ENCODE measurements around the gene KCNQ1OT1. TPM values are rescaled to one million over a fixed set of nuclear protein-coding genes. Genes with fewer than 3 reads are reported as not detected.

Gene KCNQ1OT1
- total and polyA plus RNA-seq, 2 of the 4 experiments (the other 2 are of a cell fraction), result 0.14 to 2.0 TPM

DNA sequence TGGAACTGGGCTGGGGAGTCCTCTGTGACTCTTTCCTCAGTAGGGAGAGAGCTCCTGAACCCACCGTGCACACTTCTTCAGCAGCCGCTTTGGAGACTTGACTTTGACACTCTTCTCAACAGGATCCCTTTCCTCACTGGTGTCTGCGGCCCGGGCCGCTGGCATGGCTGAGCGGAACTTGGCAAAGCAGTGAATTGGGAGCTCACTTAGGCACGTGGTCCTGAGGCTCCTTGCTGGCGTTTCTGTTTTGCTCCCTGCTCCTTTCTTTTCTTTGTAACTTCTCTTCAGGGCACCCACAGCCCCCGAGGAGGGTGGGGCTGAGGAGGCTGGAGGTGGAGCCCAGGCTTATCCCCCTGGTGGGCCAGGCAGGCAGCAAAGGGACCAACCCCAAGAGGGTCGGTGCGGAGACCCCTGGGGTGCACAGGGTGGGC lies 8.4 kb upstream of the KCNQ1OT1 start:
- Histone ChIP-seq H4K20me1 (ENCODE audit: insufficient read depth, low read length) (no peaks in the 10 kb centered on the region), H3K9ac (ENCODE audit: low read depth, low read length) (no peak overlapping the region), H2BK120ac (ENCODE audit: low read depth, low read length) (no peak overlapping the region), H3K4me2 (ENCODE audit: low read depth, low read length) (no peak overlapping the region), H2BK15ac (ENCODE audit: low read depth, low read length) (no peak overlapping the region), H3K4me1 (ENCODE audit: control insufficient read depth, insufficient read depth, low read length) (peaks cover 6% of the 10 kb centered on the region; the same call in 1 of the 2 replicates), H2AFZ (replicated peaks; ENCODE audit: low read length, poor library complexity) (no peak overlapping the region), H4K5ac (ENCODE audit: low read depth, low read length) (no peak overlapping the region), H3K36me3 (ENCODE audit: control insufficient read depth, insufficient read depth, low read length) (no peaks in the 10 kb centered on the region), H4K8ac (ENCODE audit: low read depth in 2 of 2, low read length in 2 of 2) (no peak overlapping the region), H3K27me3 (ENCODE audit: control insufficient read depth, insufficient read depth, low read length) (peaks cover 28% of the 10 kb centered on the region), H2AK9ac (replicated peaks; ENCODE audit: low read depth, low read length, poor library complexity) (no peak overlapping the region), H4K91ac (ENCODE audit: insufficient read depth, low read depth, low read length) (no peak overlapping the region), H2AK5ac (ENCODE audit: low read depth, low read length) (no peak overlapping the region), H2BK5ac (ENCODE audit: low read depth, low read length, poor library complexity, severe bottlenecking) (no peak overlapping the region), H3K18ac (ENCODE audit: low read depth, low read length) (no peak overlapping the region; the same call in 1 of the 2 replicates), H3K9me3 (ENCODE audit: control insufficient read depth, insufficient read depth, low read length) (peaks cover 7% of the 10 kb centered on the region), H3K4ac (ENCODE audit: low read depth, low read length) (no peak overlapping the region), H3K14ac (replicated peaks; ENCODE audit: low read depth, low read length) (no peak overlapping the region), H3K79me1 (ENCODE audit: low read depth in 1 of 2, low read length in 2 of 2) (no peaks in the 10 kb centered on the region), H3K4me3 (ENCODE audit: insufficient read depth, low read depth, low read length) (no peak overlapping the region), H3K9me1 (ENCODE audit: insufficient read depth, low read length) (no peaks in the 10 kb centered on the region), H3K56ac (ENCODE audit: extremely low read depth, insufficient read depth, low read length) (no peak overlapping the region), H2BK20ac (ENCODE audit: low read depth, low read length) (no peak overlapping the region), H3K27ac (ENCODE audit: insufficient read depth, low read length) (no peak overlapping the region), H3K23ac (ENCODE audit: low read depth, low read length) (no peak overlapping the region)
- POLR2A ChIA-PET (ENCODE audit: unreplicated experiment), result no interaction called here
- intact Hi-C loops (cut with micrococcal nuclease) (no loop called here), dilution Hi-C loops (cut with HindIII; ENCODE audit: low sequenced_read_pairs, unreplicated experiment) (no loop called here), in situ Hi-C loops (cut with MboI; ENCODE audit: low sequenced_read_pairs) (no loop called here)
- 30% methylated on average over 2 of the region's 11 CpGs; no CpG with 5 or more reads in 1 of the 2 experiments for WGBS, 2 experiments (ENCODE audit: extremely low coverage in 2 of 2, insufficient read length in 1 of 2)
- DNase-seq, result no peak
- CTCF ChIA-PET, result no interaction called here
- BruUV-seq (replicated peaks), result no TSS peak
- no peak for ATAC-seq (ENCODE audit: low read depth)
- TF ChIP-seq CEBPB (IDR thresholded peaks at IDR 0.05; ENCODE audit: low read depth, low read length) (no peak), RFX5 (IDR thresholded peaks at IDR 0.05; ENCODE audit: low read depth, low read length) (no peak), MXI1 (IDR thresholded peaks at IDR 0.05; ENCODE audit: borderline replicate concordance, low read depth, low read length) (no peak), MAZ (IDR thresholded peaks at IDR 0.05; ENCODE audit: borderline replicate concordance, low read depth, low read length) (no peak), MAFK (IDR thresholded peaks at IDR 0.05; ENCODE audit: low read depth, low read length) (no peak), SMC3 (IDR thresholded peaks at IDR 0.05; ENCODE audit: low read depth, low read length) (no peak), NFE2L2 (IDR thresholded peaks at IDR 0.05; ENCODE audit: low read depth, low read length) (no peak), RCOR1 (IDR thresholded peaks at IDR 0.05; ENCODE audit: insufficient replicate concordance, low read length) (no peak), FOS (IDR thresholded peaks at IDR 0.05; ENCODE audit: low read depth, low read length) (no peak), POLR2A (IDR thresholded peaks at IDR 0.05; ENCODE audit: low read depth, low read length) (no peak), RAD21 (IDR thresholded peaks at IDR 0.05; ENCODE audit: low read length) (no peak), BHLHE40 (IDR thresholded peaks at IDR 0.05; ENCODE audit: low read depth, low read length) (no peak), CHD1 (IDR thresholded peaks at IDR 0.05; ENCODE audit: low read depth, low read length) (no peak)
- TF ChIP-seq, protein P1, sequence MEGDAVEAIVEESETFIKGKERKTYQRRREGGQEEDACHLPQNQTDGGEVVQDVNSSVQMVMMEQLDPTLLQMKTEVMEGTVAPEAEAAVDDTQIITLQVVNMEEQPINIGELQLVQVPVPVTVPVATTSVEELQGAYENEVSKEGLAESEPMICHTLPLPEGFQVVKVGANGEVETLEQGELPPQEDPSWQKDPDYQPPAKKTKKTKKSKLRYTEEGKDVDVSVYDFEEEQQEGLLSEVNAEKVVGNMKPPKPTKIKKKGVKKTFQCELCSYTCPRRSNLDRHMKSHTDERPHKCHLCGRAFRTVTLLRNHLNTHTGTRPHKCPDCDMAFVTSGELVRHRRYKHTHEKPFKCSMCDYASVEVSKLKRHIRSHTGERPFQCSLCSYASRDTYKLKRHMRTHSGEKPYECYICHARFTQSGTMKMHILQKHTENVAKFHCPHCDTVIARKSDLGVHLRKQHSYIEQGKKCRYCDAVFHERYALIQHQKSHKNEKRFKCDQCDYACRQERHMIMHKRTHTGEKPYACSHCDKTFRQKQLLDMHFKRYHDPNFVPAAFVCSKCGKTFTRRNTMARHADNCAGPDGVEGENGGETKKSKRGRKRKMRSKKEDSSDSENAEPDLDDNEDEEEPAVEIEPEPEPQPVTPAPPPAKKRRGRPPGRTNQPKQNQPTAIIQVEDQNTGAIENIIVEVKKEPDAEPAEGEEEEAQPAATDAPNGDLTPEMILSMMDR (conservative IDR thresholded peaks at IDR 0.05; ENCODE audit: low read depth, low read length), result no peak
- TF ChIP-seq, protein P2, sequence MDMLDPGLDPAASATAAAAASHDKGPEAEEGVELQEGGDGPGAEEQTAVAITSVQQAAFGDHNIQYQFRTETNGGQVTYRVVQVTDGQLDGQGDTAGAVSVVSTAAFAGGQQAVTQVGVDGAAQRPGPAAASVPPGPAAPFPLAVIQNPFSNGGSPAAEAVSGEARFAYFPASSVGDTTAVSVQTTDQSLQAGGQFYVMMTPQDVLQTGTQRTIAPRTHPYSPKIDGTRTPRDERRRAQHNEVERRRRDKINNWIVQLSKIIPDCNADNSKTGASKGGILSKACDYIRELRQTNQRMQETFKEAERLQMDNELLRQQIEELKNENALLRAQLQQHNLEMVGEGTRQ (IDR thresholded peaks at IDR 0.05; ENCODE audit: low read depth, low read length), result no peak
- TF ChIP-seq, protein P3, sequence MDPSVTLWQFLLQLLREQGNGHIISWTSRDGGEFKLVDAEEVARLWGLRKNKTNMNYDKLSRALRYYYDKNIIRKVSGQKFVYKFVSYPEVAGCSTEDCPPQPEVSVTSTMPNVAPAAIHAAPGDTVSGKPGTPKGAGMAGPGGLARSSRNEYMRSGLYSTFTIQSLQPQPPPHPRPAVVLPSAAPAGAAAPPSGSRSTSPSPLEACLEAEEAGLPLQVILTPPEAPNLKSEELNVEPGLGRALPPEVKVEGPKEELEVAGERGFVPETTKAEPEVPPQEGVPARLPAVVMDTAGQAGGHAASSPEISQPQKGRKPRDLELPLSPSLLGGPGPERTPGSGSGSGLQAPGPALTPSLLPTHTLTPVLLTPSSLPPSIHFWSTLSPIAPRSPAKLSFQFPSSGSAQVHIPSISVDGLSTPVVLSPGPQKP (IDR thresholded peaks at IDR 0.05; ENCODE audit: borderline replicate concordance, low read depth, low read length), result no peak
